GM19452 (cell line): Measurements from ENCODE around the gene COPS3.

ENCODE experiments used
- ATAC-seq: cut with Tn5 transposase; IDR thresholded peaks from one replicate; pipeline ENCODE4 v1.9.1; 2021; ENCODE audit not compliant: unreplicated experiment

COPS3 gene

DNA sequence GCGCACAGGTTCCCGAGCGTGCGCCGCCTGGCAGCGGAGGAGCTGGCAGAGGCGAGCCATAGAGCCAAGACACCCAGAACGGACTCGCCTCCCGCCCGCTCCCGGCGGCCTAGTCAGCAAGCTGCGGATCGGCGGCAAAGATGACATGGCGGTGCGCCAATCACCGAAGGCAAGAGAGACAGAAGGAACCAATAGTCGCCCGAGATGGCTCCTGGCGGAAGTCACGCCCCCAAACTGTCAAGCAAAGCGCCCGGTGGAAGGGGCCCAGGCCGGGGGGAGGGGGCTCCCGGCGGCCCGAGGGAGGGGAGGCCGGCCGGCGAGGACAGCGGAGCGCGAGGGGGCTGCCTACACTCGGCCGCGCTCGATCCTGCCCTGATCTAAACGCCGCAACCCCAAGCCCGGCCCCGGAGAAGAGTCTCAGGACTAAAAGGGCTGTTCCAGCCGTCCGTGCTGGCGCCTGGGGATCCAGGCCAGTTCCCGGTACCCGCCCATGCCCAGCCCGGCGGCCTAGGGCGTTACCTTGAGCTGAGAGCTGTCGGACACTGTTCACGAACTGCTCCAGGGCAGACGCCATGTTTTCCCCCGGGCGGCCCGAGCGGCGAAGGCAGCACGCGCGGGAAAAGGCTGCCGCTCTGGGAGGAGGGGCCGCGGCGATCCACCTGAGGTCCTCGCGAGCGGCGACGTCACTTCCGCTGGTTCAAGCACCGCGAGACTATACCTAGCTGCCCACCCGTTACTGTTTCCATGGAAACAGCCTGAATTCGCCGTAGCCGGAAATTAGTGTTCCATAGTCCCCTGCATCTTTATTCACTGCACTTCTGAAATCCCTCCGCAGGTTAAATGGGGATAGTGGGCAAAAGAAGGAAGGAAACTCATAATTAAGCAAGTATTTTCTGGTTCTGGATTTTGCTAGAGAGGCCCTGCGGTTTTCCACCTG lies at the start of gene COPS3:
TSS of gene COPS3 (minus strand) at position 634 of the 937 bp plus-strand sequence. CDS start at position 574, 60 bp downstream.
- peak; percentile 85 for ATAC-seq

GRCh38 chr17:17328251-17328650 lies 47.2 kb upstream of the COPS3 start:
- no peak for ATAC-seq

GRCh38 chr17:17326275-17326875 lies 45.3 kb upstream of the COPS3 start:
- no peak for ATAC-seq

GRCh38 chr17:17325816-17326215 lies 44.8 kb upstream of the COPS3 start:
- ATAC-seq: no peak

- ATAC-seq: no peak
Measured at GRCh38 chr17:17325228-17325627, 44.2 kb upstream of the COPS3 start.

- ATAC-seq: no peak
Measured at GRCh38 chr17:17324616-17325015, 43.6 kb upstream of the COPS3 start.

DNA sequence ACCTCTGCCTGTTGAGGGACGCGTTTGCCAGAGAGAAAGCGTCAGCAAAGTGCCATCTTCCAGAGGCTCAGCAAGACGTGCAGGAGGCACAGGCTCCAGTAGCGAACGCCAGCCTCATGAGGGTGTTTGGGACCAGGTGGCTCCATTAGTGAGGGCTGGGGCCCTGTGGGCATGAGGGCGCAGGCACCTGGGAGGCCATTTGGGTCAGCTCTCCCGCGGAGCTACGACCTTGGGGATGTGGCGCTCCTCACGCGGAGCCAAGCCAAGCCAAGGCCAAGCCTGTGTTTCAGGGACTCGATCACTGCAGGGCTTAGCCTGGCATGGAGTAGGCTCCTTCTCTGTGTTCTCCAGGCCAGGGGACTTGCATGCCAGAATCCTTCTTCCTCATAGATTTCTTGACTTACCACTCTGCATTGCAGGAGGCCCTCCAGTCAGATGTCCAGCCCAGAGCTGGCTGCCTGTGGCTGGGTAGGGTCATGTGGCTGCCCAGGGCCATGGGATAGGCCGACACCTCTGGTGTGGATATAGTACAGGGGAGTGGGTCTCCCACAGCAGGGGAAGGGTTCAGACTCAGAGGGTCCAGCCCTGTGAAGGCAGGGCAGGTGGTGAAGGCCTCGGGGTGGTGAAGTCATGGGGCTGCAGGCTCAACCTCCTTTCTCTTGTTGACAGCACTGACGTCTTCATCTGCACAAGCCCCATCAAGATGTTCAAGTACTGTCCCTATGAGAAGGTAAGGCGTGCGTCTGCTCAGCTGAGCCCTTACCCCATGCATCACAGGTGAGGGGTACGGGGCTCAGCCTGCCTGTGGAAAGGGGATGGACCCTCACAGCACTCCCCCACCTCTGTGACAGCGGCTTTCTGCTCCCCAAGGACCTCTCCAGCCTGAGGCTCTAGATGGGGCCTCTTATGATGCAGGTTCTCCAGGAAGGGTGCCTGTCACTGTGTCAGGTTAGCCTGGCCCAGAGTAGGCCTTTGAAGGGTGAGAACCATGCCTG lies 41.8 kb upstream of the COPS3 start:
- ATAC-seq: no peak

DNA sequence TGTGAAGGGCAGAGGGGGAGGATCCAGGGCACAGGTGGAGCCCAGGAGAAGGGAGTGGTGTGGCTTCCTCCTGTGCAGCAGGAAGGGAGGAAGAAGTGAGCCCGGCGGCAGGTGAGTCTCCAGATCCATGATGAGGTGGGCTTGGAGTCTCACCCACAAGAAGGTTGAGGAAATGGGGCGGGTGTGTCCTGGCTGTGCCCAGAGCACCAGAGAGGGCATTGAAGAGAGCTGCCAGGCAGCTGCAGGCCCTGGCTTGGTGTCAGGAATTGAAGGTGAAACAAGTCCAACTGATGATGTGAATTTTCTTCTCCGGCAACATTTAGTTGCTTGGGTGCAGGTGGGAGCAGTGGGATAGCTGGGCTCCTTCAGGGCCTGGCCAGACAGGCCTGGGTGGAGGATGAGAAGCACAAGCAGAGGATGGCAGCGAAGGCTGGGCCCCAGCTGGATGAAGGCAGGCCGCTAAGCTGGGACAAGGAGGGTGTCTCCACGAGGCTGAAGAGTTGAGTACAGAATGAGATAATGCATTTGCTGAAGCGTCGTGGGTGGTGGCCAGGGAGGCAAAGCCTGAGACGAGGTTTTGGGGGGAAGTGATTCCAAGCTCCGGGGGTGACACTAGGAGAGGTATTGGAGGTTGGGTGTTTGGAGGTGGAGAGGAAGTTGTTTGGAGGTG lies 40.4 kb upstream of the COPS3 start:
- ATAC-seq: no peak

- no peak for ATAC-seq
Measured at GRCh38 chr17:17320911-17321220, 39.8 kb upstream of the COPS3 start.

GRCh38 chr17:17320188-17320910 lies 39.3 kb upstream of the COPS3 start:
- no peak for ATAC-seq

DNA sequence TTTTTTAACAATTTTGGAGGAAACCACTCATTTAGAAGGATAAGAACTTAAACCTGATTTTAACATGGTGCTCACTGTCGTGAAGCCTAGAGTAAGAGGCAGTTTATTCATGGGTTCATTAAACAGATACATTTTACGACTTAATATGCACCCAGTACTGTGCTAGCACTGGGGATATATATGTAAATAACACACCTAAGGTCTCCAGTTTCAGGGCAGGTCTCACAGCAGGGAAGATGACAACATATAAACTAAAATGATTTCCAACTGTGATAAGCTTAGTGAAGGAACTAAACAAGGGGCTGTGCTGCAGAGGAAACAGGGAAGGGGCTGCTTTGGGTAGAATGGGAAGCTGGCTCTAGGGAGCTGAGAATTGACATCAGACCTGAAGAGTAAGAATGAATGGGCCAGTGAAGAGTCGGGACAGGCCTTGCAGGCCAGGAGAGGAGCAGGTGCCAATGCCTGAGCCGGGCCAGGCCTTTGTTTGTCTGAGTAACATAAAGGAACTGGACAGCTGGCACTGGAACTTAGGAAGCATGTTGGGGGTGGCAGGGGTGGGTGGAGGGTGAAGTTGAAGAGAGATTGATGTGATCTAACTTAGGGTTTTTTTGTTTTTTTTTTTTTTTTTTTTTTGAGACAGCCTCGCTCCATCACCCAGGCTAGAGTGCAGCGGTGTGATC lies 34.2 kb upstream of the COPS3 start:
- ATAC-seq: no peak

DNA sequence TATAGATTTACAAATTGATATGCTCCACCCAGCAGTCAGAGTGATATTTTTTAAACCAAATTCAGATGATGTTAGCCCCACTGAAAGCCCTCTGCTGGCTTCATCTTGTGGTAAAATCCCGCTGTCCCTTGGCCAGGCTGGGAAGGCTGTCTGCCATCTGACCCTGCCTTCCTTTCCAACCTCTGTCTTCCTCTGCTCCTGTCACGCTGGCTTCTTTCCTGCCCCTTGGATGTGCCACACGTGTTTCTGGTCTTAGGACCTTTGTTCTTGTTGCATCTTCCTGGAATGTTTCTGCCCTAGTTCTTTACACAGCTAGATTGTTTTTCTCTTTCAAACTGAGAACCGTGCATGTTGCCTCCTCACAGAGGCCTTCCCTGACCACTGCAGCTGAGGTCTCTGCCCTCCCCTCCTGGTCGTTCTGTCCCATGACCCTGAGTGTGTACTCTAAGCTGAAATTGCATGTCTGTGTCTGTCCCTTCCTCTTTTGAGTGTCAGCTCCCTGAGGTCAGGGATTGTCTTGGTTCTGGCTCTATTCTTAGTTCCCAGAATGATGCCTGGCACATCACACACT lies 33.5 kb upstream of the COPS3 start:
- no peak for ATAC-seq

- ATAC-seq: no peak
Measured at GRCh38 chr17:17313350-17313991, 32.4 kb upstream of the COPS3 start.

GRCh38 chr17:17309356-17309755 lies 28.3 kb upstream of the COPS3 start:
- no peak for ATAC-seq

DNA sequence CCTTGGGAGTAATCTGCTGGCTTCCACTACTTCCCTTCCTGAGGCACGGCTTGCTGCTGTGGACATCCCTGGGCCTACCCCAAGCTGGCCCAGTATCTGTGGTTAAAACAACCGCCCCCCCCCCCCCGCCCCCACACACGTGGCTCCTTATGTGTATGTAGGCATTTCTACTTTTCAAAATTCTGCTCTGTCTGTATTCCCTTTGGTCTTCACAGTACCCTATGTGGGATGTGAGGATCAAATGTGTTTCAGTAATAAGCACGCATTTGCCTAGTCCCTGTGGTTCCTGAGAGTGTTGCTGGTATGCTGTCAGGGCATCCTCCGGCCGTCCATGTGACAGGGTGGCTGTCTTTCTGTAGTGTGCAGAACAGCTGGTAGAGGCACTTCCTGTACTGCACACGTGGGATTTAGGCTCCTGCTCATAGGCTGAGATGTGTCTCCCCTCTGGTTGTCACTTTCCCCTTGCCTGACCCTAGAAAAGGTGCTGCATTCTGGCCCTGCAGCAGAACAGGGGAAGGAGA lies 24.3 kb upstream of the COPS3 start:
- ATAC-seq: peak; percentile 72

DNA sequence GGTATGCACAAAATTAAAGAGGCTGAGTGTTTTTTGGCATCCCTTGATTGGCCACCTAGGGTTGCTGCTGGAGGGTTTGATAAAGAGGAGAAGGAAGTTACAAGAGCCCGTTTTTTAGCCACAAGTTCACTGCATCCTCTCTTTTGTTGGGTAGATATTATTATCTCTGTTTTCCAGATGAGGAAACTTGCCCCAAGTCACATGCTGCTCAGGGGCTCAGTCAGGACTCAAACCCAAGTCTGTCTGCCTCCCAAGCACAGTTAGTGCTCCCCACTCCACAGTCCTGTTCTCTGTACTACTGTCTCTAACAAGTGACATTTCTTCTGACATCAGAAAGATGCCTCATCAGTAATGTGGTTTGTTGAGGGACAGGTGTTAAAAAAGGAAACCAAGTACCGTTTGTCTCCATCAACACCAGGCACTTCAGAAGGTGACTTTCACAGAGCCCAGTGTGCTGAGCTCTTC lies 23.5 kb upstream of the COPS3 start:
- no peak for ATAC-seq

GRCh38 chr17:17303847-17304490 lies 22.9 kb upstream of the COPS3 start:
- ATAC-seq: no peak
